HL-60 (cell line): Measurements from ENCODE around the gene ZNF365.
"Not testable (repeated sequence)": the region's sequence is repeated elsewhere in the genome, so short reads cannot be mapped to it uniquely, and the experiment has no call there.

Experiments
- DNase-seq, 2 experiments: peaks; one replicate each; pipeline ENCODE4 v3.0.0-alpha.2; 2010 to 2020; ENCODE audit warnings: low read depth in 1 of 2, low spot score in 1 of 2
- H3K27ac ChIP-seq: fragments of 250-450 bp; sonication (Bioruptor Pico); replicated peaks from 2 replicates; pipeline ENCODE4 v1.5.1; 2020; ENCODE audit warnings: mild to moderate bottlenecking, moderate library complexity
- H3K27me3 ChIP-seq: fragments of 250-450 bp; sonication (Bioruptor Pico); 2 replicates; pipeline ENCODE4 v1.5.1; 2021; ENCODE audit warnings: mild to moderate bottlenecking, moderate library complexity; ENCODE audit not compliant: insufficient read depth, poor library complexity, severe bottlenecking
- H3K4me3 ChIP-seq: replicated peaks from 2 replicates; pipeline ENCODE4 v1.5.1; 2011; ENCODE audit warnings: mild to moderate bottlenecking, control low read depth, low read length; ENCODE audit not compliant: insufficient read depth
- CTCF ChIP-seq: IDR thresholded peaks from one replicate; pipeline ENCODE4 v1.5.1; 2011; ENCODE audit warnings: low read length, control low read depth, inconsistent platforms; ENCODE audit not compliant: insufficient read depth
- GABPA ChIP-seq: IDR thresholded peaks from 2 replicates; pipeline ENCODE4 v1.6.1; 2012; ENCODE audit warnings: low read depth
- POLR2AphosphoS5 ChIP-seq: IDR thresholded peaks from 2 replicates; pipeline ENCODE4 v1.6.1; 2012; ENCODE audit warnings: low read depth
- REST ChIP-seq: IDR thresholded peaks from 2 replicates; pipeline ENCODE4 v1.6.1; 2012; ENCODE audit warnings: low read depth; ENCODE audit not compliant: insufficient replicate concordance
- SPI1 ChIP-seq: IDR thresholded peaks from 2 replicates; pipeline ENCODE4 v1.6.1; 2012; ENCODE audit warnings: low read depth, mild to moderate bottlenecking, borderline replicate concordance

Gene ZNF365

GRCh38 chr10:62354916-62355315 lies 19.3 kb upstream of the ZNF365 start:
- TF ChIP-seq POLR2AphosphoS5 (no peak), CTCF (no peak), REST (no peak), SPI1 (no peak), GABPA (no peak)

GRCh38 chr10:62356447-62356846 lies 17.7 kb upstream of the ZNF365 start:
- Histone ChIP-seq H3K27me3 (no peaks in the 10 kb centered on the region), H3K4me3 (no peak overlapping the region), H3K27ac (no peak overlapping the region)
- no peak for TF ChIP-seq SPI1
- TF ChIP-seq GABPA, result no peak
- no peak for TF ChIP-seq CTCF
- no peak for TF ChIP-seq POLR2AphosphoS5
- no peak for TF ChIP-seq REST
- no peak for DNase-seq

More at GRCh38 chr10:62354916-62355315, 19.3 kb upstream of the ZNF365 start:
- no peak overlapping the region for H3K4me3 ChIP-seq
- DNase-seq, result no peak
- H3K27ac ChIP-seq, result no peak overlapping the region
- no peaks in the 10 kb centered on the region for H3K27me3 ChIP-seq

- not testable (repeated sequence) for H3K27ac ChIP-seq, H3K27me3 ChIP-seq, DNase-seq, H3K4me3 ChIP-seq
Observed at GRCh38 chr10:62358151-62358550, 16.0 kb upstream of the ZNF365 start.

- H3K27ac ChIP-seq, result no peak overlapping the region
- TF ChIP-seq POLR2AphosphoS5, result no peak
- TF ChIP-seq SPI1, result no peak
- no peak for TF ChIP-seq GABPA
- TF ChIP-seq REST, result no peak
- no peak for TF ChIP-seq CTCF
- peaks cover 25% of the 10 kb centered on the region for H3K27me3 ChIP-seq
- H3K4me3 ChIP-seq, result no peak overlapping the region
- no peak for DNase-seq
Observed at GRCh38 chr10:62373639-62373994, 552 bp upstream of the ZNF365 start.
